GM12892 (cell line): ENCODE measurements around the gene OR1E1.

Experiments
- POLR2A ChIP-seq: IDR thresholded peaks from 2 replicates; pipeline ENCODE4 v1.6.1; 2011; ENCODE audit warnings: low read depth, low read length, control low read depth
- POLR2AphosphoS5 ChIP-seq: IDR thresholded peaks from 2 replicates; pipeline ENCODE4 v1.6.1; 2011; ENCODE audit warnings: low read depth, low read length, control low read depth

DNA sequence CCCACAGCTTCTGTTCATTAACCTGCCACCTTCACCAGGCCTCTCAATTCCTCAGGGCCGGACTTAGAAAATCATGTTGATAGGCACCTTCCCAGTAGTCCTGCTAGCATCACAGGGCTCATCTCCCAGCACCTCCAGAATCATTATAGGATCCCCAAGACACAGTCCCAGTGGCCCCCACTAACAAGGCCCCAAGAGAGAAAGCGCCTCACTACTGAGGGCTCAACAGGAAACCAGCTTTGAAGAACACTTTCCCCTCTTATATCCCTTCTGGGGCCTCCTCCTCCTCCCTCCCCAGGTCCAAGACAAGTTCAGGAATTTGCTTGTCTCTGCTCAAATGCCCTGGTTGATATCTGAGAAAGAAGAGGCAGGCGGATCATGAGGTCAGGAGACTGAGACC, 12.9 kb upstream of the OR1E1 start, which contains the start of gene OR3A3:
- no peak for TF ChIP-seq POLR2A
- TF ChIP-seq POLR2AphosphoS5, result no peak
